GM12801 (cell line): Measurements from ENCODE around the gene TIRAP.

ENCODE experiments used
- CTCF ChIP-seq: IDR thresholded peaks from one replicate; pipeline ENCODE4 v1.5.1; 2011; ENCODE audit warnings: control low read depth; ENCODE audit not compliant: insufficient read length; ENCODE audit errors: extremely low read depth

The TIRAP gene

GRCh38 chr11:126328444-126328843 lies 45.6 kb downstream of the TIRAP start:
- TF ChIP-seq CTCF: no peak

- no peak for TF ChIP-seq CTCF
Observed at GRCh38 chr11:126328938-126329643, 46.2 kb downstream of the TIRAP start.

GRCh38 chr11:126329644-126330211 lies 46.8 kb downstream of the TIRAP start:
- TF ChIP-seq CTCF: no peak

DNA sequence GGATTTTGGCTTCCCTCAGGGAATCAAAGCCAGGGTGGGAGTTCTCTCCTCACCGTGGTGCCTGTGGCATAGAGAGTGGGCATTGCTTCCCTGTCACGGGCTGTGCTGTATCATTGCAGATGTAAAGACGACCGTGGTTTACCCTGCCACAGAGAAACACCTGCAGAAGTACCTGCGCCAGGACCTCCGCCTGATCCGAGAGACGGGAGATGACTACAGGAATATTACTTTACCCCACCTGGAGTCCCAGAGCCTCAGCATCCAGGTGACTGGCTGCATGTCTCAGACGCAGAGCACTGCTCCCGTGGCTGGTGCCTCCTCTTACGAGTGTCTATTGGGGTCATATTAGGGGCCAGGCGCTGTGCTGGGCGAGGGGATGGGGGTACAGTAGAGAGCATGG lies 48.4 kb downstream of the TIRAP start:
- no peak for TF ChIP-seq CTCF

- TF ChIP-seq CTCF: no peak
Observed at GRCh38 chr11:126332221-126332711, 49.4 kb downstream of the TIRAP start.

DNA sequence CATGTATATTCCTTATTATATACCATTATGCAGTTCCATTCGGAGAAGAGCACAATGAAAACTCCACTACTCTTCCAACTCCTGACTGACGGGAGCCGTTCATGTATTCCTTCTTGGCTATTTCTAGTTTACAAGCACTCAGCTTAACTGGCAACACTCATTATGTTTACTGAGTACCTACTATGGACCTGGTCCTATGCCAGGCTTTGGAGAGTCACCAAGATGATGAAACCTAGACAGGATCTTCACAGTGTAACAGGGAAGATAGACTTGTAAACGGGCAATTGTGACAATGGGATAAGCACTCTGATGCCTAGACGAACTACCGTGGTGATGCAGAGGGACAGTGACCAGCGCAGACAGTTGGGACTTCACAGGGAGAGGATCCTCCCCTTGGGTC lies 50.2 kb downstream of the TIRAP start:
- no peak for TF ChIP-seq CTCF

DNA sequence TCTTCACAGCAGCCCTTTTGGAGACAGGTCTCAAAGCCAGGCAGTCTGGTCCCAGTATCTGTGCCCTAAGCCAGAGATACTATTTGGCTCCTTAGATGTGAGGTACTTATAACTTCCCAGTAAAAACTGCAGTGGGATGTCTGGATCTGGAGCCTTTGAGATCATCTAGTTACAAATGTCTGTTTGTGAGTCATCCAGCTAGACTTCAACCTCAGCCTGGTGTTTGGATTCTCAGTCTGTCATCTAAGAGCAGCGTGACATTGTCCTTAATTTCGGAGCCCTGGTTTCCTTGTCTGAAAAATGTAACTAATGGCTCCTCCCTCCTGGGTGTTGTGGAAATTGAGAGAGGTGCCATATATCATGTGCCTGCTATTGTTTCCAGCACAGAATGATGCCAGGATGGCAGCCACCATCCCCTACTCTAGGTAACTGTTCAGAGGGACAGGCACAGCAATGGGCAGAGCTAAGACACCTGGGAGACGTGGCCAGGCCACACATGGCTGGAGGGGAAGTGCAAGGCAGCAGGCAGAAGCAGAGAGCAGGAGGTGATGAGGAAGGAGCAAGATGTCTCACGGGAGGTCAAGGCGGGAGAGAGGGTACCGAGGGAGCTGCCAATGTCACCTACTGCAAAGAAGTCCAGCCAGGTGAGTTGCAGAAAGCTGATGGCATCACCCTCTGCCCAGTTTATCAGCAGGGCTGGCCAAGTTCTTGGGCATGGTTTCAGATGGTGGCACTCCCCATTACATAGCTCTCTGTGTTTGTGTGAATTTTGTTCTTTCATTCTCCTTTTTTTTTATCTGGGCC lies 52.0 kb downstream of the TIRAP start:
- TF ChIP-seq CTCF: no peak
